SU-DHL-6 (cell line): Measurements from ENCODE around the gene GPALPP1.

ENCODE experiments used
- EZH2phosphoT487 ChIP-seq: fragments of 200-600 bp; sonication (generic), shearing (Covaris generic); conservative IDR thresholded peaks from 2 replicates; pipeline ENCODE4 v1.6.1; 2018; ENCODE audit warnings: mild to moderate bottlenecking, antibody characterized with exemption, low read length, moderate library complexity, mixed read lengths
- TF ChIP-seq, protein P1 (sequence below): fragments of 200-600 bp; sonication (generic); IDR thresholded peaks from one replicate; pipeline ENCODE4 v1.5.1; 2017; ENCODE audit warnings: antibody characterized with exemption, mild to moderate bottlenecking, low read length, moderate library complexity; ENCODE audit not compliant: insufficient read depth, poor library complexity, severe bottlenecking

DNA sequence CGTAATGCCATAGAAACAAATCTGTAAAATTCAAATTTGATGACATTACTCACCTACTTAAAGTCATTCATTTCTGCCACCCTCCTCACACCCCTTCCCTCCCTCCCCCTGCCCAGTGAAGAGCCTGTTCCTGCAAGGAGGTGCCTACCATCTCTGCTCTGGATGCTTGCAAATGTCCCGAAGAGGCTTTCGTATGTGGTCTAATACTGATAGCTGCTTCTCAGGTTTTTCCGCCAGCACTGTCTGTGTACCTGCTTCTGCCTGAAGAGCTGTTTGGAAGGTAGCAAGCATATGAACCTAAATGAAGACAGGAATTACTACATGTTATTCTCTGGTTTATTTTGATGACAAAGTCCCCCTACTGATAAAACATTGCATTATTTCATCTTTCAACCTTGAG lies 57.1 kb downstream of the GPALPP1 start:
- no peak for TF ChIP-seq EZH2phosphoT487
- TF ChIP-seq, protein P1, sequence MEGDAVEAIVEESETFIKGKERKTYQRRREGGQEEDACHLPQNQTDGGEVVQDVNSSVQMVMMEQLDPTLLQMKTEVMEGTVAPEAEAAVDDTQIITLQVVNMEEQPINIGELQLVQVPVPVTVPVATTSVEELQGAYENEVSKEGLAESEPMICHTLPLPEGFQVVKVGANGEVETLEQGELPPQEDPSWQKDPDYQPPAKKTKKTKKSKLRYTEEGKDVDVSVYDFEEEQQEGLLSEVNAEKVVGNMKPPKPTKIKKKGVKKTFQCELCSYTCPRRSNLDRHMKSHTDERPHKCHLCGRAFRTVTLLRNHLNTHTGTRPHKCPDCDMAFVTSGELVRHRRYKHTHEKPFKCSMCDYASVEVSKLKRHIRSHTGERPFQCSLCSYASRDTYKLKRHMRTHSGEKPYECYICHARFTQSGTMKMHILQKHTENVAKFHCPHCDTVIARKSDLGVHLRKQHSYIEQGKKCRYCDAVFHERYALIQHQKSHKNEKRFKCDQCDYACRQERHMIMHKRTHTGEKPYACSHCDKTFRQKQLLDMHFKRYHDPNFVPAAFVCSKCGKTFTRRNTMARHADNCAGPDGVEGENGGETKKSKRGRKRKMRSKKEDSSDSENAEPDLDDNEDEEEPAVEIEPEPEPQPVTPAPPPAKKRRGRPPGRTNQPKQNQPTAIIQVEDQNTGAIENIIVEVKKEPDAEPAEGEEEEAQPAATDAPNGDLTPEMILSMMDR: no peak
